GM12892 (cell line): ENCODE results near the gene CYP3A5.
A peak's percentile ranks its signal among the peaks of the same experiment; 100 is the strongest.
"Not testable (repeated sequence)": the region's sequence is repeated elsewhere in the genome, so short reads cannot be mapped to it uniquely, and the experiment has no call there.

Experiments
- DNase-seq: peaks from one replicate; pipeline ENCODE4 v3.0.0; 2011; ENCODE audit not compliant: insufficient read length
- FAIRE-seq: peaks from 2 replicates; lab custom pipeline; 2011; peaks lifted over from hg19 to GRCh38; lab: Jason Lieb, UNC
- POLR2A ChIP-seq: IDR thresholded peaks from 2 replicates; pipeline ENCODE4 v1.6.1; 2011; ENCODE audit warnings: low read depth, low read length, control low read depth
- POLR2AphosphoS5 ChIP-seq: IDR thresholded peaks from 2 replicates; pipeline ENCODE4 v1.6.1; 2011; ENCODE audit warnings: low read depth, low read length, control low read depth
- TAF1 ChIP-seq: IDR thresholded peaks from 2 replicates; pipeline ENCODE4 v1.6.1; 2011; ENCODE audit warnings: low read depth, mild to moderate bottlenecking, control low read depth, low read length, borderline replicate concordance

The CYP3A5 gene

GRCh38 chr7:99651290-99651689 is 28.5 kb downstream of the CYP3A5 start:
- DNase-seq = no peak
- no peak for TF ChIP-seq POLR2A
- TF ChIP-seq TAF1 = no peak
- TF ChIP-seq POLR2AphosphoS5 = no peak
- no peak for FAIRE-seq

GRCh38 chr7:99648843-99649242 is 31.0 kb downstream of the CYP3A5 start:
- FAIRE-seq (no peak), DNase-seq (no peak)
- TF ChIP-seq POLR2A (no peak), TAF1 (no peak), POLR2AphosphoS5 (no peak)

GRCh38 chr7:99645590-99645989 is 34.2 kb downstream of the CYP3A5 start:
- DNase-seq (no peak), FAIRE-seq (no peak)
- TF ChIP-seq POLR2A (no peak), POLR2AphosphoS5 (no peak), TAF1 (no peak)

- TF ChIP-seq TAF1 (no peak), POLR2AphosphoS5 (no peak), POLR2A (no peak)
- FAIRE-seq = no peak
- no peak for DNase-seq
Observed at GRCh38 chr7:99644431-99644830, 35.4 kb downstream of the CYP3A5 start.

GRCh38 chr7:99643464-99643863 is 36.3 kb downstream of the CYP3A5 start:
- TF ChIP-seq POLR2A (no peak), TAF1 (no peak), POLR2AphosphoS5 (no peak)

GRCh38 chr7:99642027-99642426 is 37.8 kb downstream of the CYP3A5 start:
- no peak for TF ChIP-seq TAF1
- no peak for TF ChIP-seq POLR2AphosphoS5
- TF ChIP-seq POLR2A = no peak
- FAIRE-seq (no peak), DNase-seq (no peak)

More at GRCh38 chr7:99643464-99643863, 36.3 kb downstream of the CYP3A5 start:
- DNase-seq (no peak), FAIRE-seq (no peak)

- TF ChIP-seq POLR2A (no peak), POLR2AphosphoS5 (no peak), TAF1 (no peak)
- DNase-seq (no peak), FAIRE-seq (no peak)
Observed at GRCh38 chr7:99639267-99639666, 40.5 kb downstream of the CYP3A5 start.

- TF ChIP-seq POLR2A = no peak
- no peak for TF ChIP-seq TAF1
- no peak for TF ChIP-seq POLR2AphosphoS5
- FAIRE-seq (no peak), DNase-seq (no peak)
Observed at GRCh38 chr7:99638731-99639130, 41.1 kb downstream of the CYP3A5 start.

GRCh38 chr7:99637414-99637813 is 42.4 kb downstream of the CYP3A5 start:
- peak; percentile 51 for FAIRE-seq
- DNase-seq = not testable (repeated sequence)

- FAIRE-seq (no peak), DNase-seq (no peak)
- no peak for TF ChIP-seq TAF1
- no peak for TF ChIP-seq POLR2AphosphoS5
- no peak for TF ChIP-seq POLR2A
Observed at GRCh38 chr7:99631295-99632109, 48.3 kb downstream of the CYP3A5 start.

GRCh38 chr7:99629643-99630042 is 50.2 kb downstream of the CYP3A5 start:
- no peak for DNase-seq
- FAIRE-seq = no peak
- TF ChIP-seq POLR2A = no peak
- no peak for TF ChIP-seq POLR2AphosphoS5
- no peak for TF ChIP-seq TAF1

- FAIRE-seq (no peak), DNase-seq (no peak)
- TF ChIP-seq TAF1 = no peak
- TF ChIP-seq POLR2A = no peak
- no peak for TF ChIP-seq POLR2AphosphoS5
Observed at GRCh38 chr7:99628471-99629465, 51.0 kb downstream of the CYP3A5 start.
